DND-41 (cell line): ENCODE data around the gene PARVA.

Experiments
- ATAC-seq: fragments of 200-7000 bp; cut with Tn5 transposase; 3 replicates; pipeline ENCODE4 v1.9.1; 2021; ENCODE audit warnings: low read depth; ENCODE audit not compliant: insufficient read depth
- DNase-seq: peaks from one replicate; pipeline ENCODE4 v3.0.0-alpha.2; 2020
- H2AFZ ChIP-seq: 2 replicates; pipeline ENCODE4 v1.6.0; 2012; ENCODE audit warnings: low read depth, low read length
- H3K27ac ChIP-seq: 2 replicates; pipeline ENCODE4 v1.5.1; 2012; ENCODE audit warnings: low read length, inconsistent platforms
- H3K27me3 ChIP-seq: fragments of 200-600 bp; sonication (generic); 2 replicates; pipeline ENCODE4 v1.6.0; 2012; ENCODE audit warnings: low read length, mild to moderate bottlenecking, inconsistent platforms; ENCODE audit not compliant: insufficient read depth, poor library complexity
- H3K36me3 ChIP-seq: 2 replicates; pipeline ENCODE4 v1.5.1; 2012; ENCODE audit warnings: low read length, inconsistent platforms; ENCODE audit not compliant: insufficient read depth
- H3K4me1 ChIP-seq: 2 replicates; pipeline ENCODE4 v1.5.1; 2012; ENCODE audit warnings: mild to moderate bottlenecking, low read length; ENCODE audit not compliant: insufficient read depth
- H3K4me2 ChIP-seq: 2 replicates; pipeline ENCODE4 v1.6.0; 2012; ENCODE audit warnings: mild to moderate bottlenecking, moderate library complexity, low read length, inconsistent platforms; ENCODE audit not compliant: insufficient read depth
- H3K4me3 ChIP-seq, 2 experiments: fragments of 200-600 bp in 1 of 2; shearing (Covaris generic) in 1 of 2; 2 replicates each; pipeline ENCODE4 v1.5.1; 2012 to 2016; ENCODE audit warnings: inconsistent platforms in 2 of 2, low read length in 2 of 2, mild to moderate bottlenecking in 2 of 2, low read depth in 1 of 2, moderate library complexity in 1 of 2
- H3K79me2 ChIP-seq: 2 replicates; pipeline ENCODE4 v1.6.0; 2012; ENCODE audit warnings: low read length, inconsistent platforms; ENCODE audit not compliant: insufficient read depth
- H3K9ac ChIP-seq: 2 replicates; pipeline ENCODE4 v1.6.0; 2012; ENCODE audit warnings: low read depth, mild to moderate bottlenecking, inconsistent platforms, low read length, moderate library complexity
- H3K9me3 ChIP-seq: 2 replicates; pipeline ENCODE4 v1.5.1; 2012; ENCODE audit warnings: low read length, moderate library complexity, mild to moderate bottlenecking, inconsistent platforms; ENCODE audit not compliant: insufficient read depth, severe bottlenecking
- H4K20me1 ChIP-seq: 2 replicates; pipeline ENCODE4 v1.6.0; 2012; ENCODE audit warnings: low read length; ENCODE audit not compliant: insufficient read depth
- CTCF ChIP-seq: IDR thresholded peaks from 2 replicates; pipeline ENCODE4 v1.5.1; 2012; ENCODE audit warnings: borderline replicate concordance, low read length, moderate library complexity, mild to moderate bottlenecking; ENCODE audit not compliant: poor library complexity, severe bottlenecking; ENCODE audit errors: extremely low read depth
- EZH2 ChIP-seq: IDR thresholded peaks from 3 replicates; pipeline ENCODE4 v1.6.1; 2012; ENCODE audit warnings: borderline replicate concordance, low read depth, mild to moderate bottlenecking, moderate library complexity, low read length, inconsistent platforms; ENCODE audit not compliant: severe bottlenecking

The PARVA gene

GRCh38 chr11:12388939-12389670 is 11.7 kb downstream of the PARVA start:
- Histone ChIP-seq H3K4me2 (no peak overlapping the region), H4K20me1 (no peaks in the 10 kb centered on the region), H3K9ac (no peak overlapping the region), H3K79me2 (no peaks in the 10 kb centered on the region), H3K27ac (no peak overlapping the region), H3K4me1 (no peaks in the 10 kb centered on the region), H3K27me3 (peaks cover 12% of the 10 kb centered on the region), H3K36me3 (no peaks in the 10 kb centered on the region), H3K9me3 (no peaks in the 10 kb centered on the region), H2AFZ (no peak overlapping the region), H3K4me3 (no peak overlapping the region)
- DNase-seq (no peak), ATAC-seq (no peak)
- TF ChIP-seq EZH2 = no peak
- TF ChIP-seq CTCF = no peak

DNA sequence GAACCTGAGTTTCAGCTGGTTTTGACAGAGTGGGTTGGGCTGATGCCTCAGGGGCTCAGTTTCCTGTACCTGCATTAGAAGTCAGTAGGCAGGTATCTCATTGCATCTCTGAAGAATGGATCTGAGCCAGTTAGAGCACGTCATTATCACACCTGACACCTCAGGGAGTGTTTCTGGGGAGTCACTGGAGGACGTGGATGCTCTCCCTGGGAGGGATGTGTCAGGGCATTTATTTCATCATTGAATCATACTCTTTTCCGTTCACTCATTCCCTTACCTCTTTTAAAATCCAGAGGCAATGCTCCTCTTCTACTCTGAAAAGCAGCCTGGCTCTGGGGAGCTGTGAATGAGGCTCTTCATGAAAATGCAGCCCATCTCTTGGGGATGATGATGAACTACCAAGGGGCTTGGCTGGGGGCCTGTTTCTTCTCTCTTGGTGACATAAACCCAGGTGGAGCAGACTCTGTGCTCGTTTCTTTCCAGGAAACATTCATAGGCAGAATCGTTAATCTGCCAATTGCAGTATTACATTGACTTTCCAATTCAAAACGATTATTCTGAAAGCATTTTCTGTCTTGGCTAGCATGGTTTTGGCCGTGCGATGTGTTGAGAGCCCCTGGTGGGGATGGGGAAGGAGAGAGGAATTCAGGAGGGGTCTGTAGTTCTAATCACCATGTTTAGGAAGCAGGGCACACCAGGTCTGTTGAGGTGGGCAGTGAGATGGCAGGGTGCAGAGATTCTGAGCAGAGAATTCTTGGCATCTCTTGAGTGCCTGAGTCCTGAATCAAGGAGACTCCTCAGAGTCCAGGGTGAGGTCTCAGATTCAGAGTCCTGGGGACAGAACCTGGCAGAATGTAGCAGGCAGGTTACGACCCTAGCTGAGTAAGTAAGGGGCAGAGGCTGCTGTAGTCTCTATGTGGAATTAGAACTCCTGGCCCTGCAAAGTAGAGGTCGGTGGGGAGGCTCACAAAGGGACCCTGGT is 12.6 kb downstream of the PARVA start:
- H3K9me3 ChIP-seq = no peaks in the 10 kb centered on the region
- no peak overlapping the region for H3K9ac ChIP-seq
- no peak overlapping the region for H3K4me3 ChIP-seq
- H3K27ac ChIP-seq = no peak overlapping the region
- no peaks in the 10 kb centered on the region for H3K36me3 ChIP-seq
- no peaks in the 10 kb centered on the region for H3K4me1 ChIP-seq
- H3K79me2 ChIP-seq = no peaks in the 10 kb centered on the region
- no peak for TF ChIP-seq CTCF
- TF ChIP-seq EZH2 = no peak
- ATAC-seq (no peak), DNase-seq (no peak)
- no peak overlapping the region for H3K4me2 ChIP-seq
- no peak overlapping the region for H2AFZ ChIP-seq
- H3K27me3 ChIP-seq = peaks cover 11% of the 10 kb centered on the region
- H4K20me1 ChIP-seq = no peaks in the 10 kb centered on the region

DNA sequence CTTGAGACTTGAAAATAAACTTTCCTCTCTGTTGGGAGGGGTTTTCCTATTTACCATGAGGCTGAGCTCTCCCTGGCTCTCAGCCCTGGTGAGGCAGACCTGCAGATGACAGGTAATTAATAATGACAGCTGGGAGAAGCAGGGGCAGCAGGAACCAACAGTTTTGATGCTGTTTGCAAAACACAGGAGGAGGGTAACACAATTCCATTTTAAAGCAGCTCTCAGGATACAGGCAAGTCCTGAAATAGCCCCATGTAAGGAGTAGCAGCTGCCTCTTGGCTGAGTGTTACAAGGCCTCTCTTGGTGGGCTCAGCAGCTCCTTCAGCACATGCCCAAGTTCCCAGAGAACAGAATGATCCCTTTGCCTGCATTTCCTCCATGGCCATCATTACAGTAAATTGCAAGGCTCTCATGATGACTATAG is 13.3 kb downstream of the PARVA start:
- no peaks in the 10 kb centered on the region for H3K79me2 ChIP-seq
- no peak overlapping the region for H3K27ac ChIP-seq
- H3K4me3 ChIP-seq = no peak overlapping the region
- no peaks in the 10 kb centered on the region for H4K20me1 ChIP-seq
- no peak overlapping the region for H3K9ac ChIP-seq
- no peak overlapping the region for H2AFZ ChIP-seq
- H3K4me2 ChIP-seq = no peak overlapping the region
- TF ChIP-seq CTCF = no peak
- no peak for TF ChIP-seq EZH2
- ATAC-seq (no peak), DNase-seq (no peak)
- peaks cover 11% of the 10 kb centered on the region for H3K27me3 ChIP-seq
- no peaks in the 10 kb centered on the region for H3K4me1 ChIP-seq
- H3K9me3 ChIP-seq = no peaks in the 10 kb centered on the region
- no peaks in the 10 kb centered on the region for H3K36me3 ChIP-seq
